ENCODE data around the gene NUMA1. TPM values are rescaled to one million over a fixed set of nuclear protein-coding genes. Genes with fewer than 3 reads are reported as not detected.
A peak's percentile ranks its signal among the peaks of the same experiment; 100 is the strongest.

Gene NUMA1
- polyA plus RNA-seq, 3 donors = 4.1 to 91.2 (median 12.4) TPM

- Histone ChIP-seq H4K20me1 (ENCODE audit: insufficient read depth, low read length) (peaks cover 69% of the 10 kb centered on the region), H3K4me2 (replicated peaks; ENCODE audit: extremely low read depth, low read length, poor library complexity, severe bottlenecking) (no peak overlapping the region), H3K36me3 (replicated peaks in 1 of 2; ENCODE audit: control insufficient read depth in 1 of 2, insufficient read depth in 2 of 2, low read length in 2 of 2) (peaks cover 99 to 100% of the 10 kb centered on the region in 2 donors), H3K27ac (ENCODE audit: low read depth in 1 of 2, low read length in 2 of 2) (no peak overlapping the region), H3K9me3 (replicated peaks in 1 of 2; ENCODE audit: control insufficient read depth in 1 of 2, insufficient read depth in 1 of 2, low read length in 2 of 2) (no peaks in the 10 kb centered on the region), H3K4me1 (ENCODE audit: control insufficient read depth in 1 of 2, insufficient read depth in 2 of 2, low read length in 2 of 2) (no peaks in the 10 kb centered on the region), H3K4me3 (replicated peaks in 1 of 3; ENCODE audit: low read depth in 2 of 3, low read length in 3 of 3) (no peak overlapping the region), H3K9ac (ENCODE audit: insufficient read depth, low read length, poor library complexity, severe bottlenecking) (no peak overlapping the region), H2AFZ (ENCODE audit: insufficient read depth, low read depth, low read length, poor library complexity, severe bottlenecking) (no peak overlapping the region), H3K27me3 (ENCODE audit: control insufficient read depth in 2 of 2, insufficient read depth in 2 of 2, low read length in 2 of 2) (no peaks in the 10 kb centered on the region), H3K79me2 (ENCODE audit: insufficient read depth, low read length) (peaks cover 3% of the 10 kb centered on the region)
- Mint-ChIP-seq H3K4me1 (no peaks in the 10 kb centered on the region), H3K27ac (peak overlapping the region in 3 of 7 donors; percentile 26 to 45 (median 38)), H3K4me3 (no peak overlapping the region), H3K9me3 (peaks cover 0 to 2% (median 0%) of the 10 kb centered on the region in 7 donors), H3K27me3 (ENCODE audit: low read depth in 3 of 3) (no peaks in the 10 kb centered on the region), H3K36me3 (peaks cover 90 to 97% of the 10 kb centered on the region in 2 donors)
- WGBS (ENCODE audit: insufficient coverage) = 97% methylated on average over 10 of the region's 10 CpGs
- no peak for DNase-seq
- TF ChIP-seq CTCF (IDR thresholded peaks at IDR 0.05) = no peak
- intact Hi-C loops (cut with micrococcal nuclease) = loop anchor here in 1 of 2 donors (5.0 kb wide), 1 partner anchor 33 kb away; no protein-coding TSS in a partner anchor
Observed at GRCh38 chr11:72010529-72011233, 69.7 kb downstream of the NUMA1 start.

DNA sequence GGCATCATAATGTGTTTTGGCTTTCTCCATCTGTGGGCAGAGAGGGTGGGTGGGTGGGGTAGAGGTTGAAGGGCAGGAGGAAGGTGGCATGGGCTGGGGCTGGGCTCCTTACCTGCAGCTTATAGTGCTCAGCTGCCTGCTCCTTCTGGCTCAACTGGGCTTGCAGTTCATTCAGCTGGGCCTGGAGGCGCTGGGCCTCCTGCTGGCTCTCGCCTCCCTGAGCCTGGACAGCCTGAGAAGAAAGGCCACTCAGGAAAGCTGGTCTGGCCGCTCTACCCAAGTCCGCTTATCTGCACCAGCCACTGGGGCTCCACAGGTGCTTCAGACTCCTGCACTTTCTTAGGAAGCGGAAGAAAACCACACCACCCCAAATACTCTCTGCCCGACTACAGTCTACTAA is 71.2 kb downstream of the NUMA1 start:
- no peak overlapping the region for H3K4me3 ChIP-seq (replicated peaks in 1 of 3; ENCODE audit: low read depth in 2 of 3, low read length in 3 of 3)
- peaks cover 0 to 2% (median 0%) of the 10 kb centered on the region in 7 donors for H3K9me3 Mint-ChIP-seq

More for the DNA sequence above, 71.2 kb downstream of the NUMA1 start:
- Mint-ChIP-seq H3K4me3 (no peak overlapping the region), H3K27me3 (ENCODE audit: low read depth in 3 of 3) (no peaks in the 10 kb centered on the region), H3K27ac (peak overlapping the region in 3 of 7 donors; percentile 1 to 72 (median 61)), H3K4me1 (no peaks in the 10 kb centered on the region), H3K36me3 (peaks cover 90 to 97% of the 10 kb centered on the region in 2 donors)
- peaks cover 99 to 100% of the 10 kb centered on the region in 2 donors for H3K36me3 ChIP-seq (replicated peaks in 1 of 2; ENCODE audit: control insufficient read depth in 1 of 2, insufficient read depth in 2 of 2, low read length in 2 of 2)
- no peak overlapping the region for H3K4me2 ChIP-seq (replicated peaks; ENCODE audit: extremely low read depth, low read length, poor library complexity, severe bottlenecking)
- peaks cover 70% of the 10 kb centered on the region for H4K20me1 ChIP-seq (ENCODE audit: insufficient read depth, low read length)
- intact Hi-C loops (cut with micrococcal nuclease) = no loop called here
- TF ChIP-seq CTCF (IDR thresholded peaks at IDR 0.05) = no peak
- no peaks in the 10 kb centered on the region for H3K4me1 ChIP-seq (ENCODE audit: control insufficient read depth in 1 of 2, insufficient read depth in 2 of 2, low read length in 2 of 2)
- H3K9ac ChIP-seq (ENCODE audit: insufficient read depth, low read length, poor library complexity, severe bottlenecking) = no peak overlapping the region
- 100% methylated on average over 4 of the region's 6 CpGs for WGBS (ENCODE audit: insufficient coverage)
- H3K79me2 ChIP-seq (ENCODE audit: insufficient read depth, low read length) = peaks cover 3% of the 10 kb centered on the region
- H3K27ac ChIP-seq (ENCODE audit: low read depth in 1 of 2, low read length in 2 of 2) = no peak overlapping the region
- no peak overlapping the region for H2AFZ ChIP-seq (ENCODE audit: insufficient read depth, low read depth, low read length, poor library complexity, severe bottlenecking)
- H3K27me3 ChIP-seq (ENCODE audit: control insufficient read depth in 2 of 2, insufficient read depth in 2 of 2, low read length in 2 of 2) = no peaks in the 10 kb centered on the region
- DNase-seq = no peak
- no peaks in the 10 kb centered on the region for H3K9me3 ChIP-seq (replicated peaks in 1 of 2; ENCODE audit: control insufficient read depth in 1 of 2, insufficient read depth in 1 of 2, low read length in 2 of 2)
